PC-9 (cell line): ENCODE results near the gene PPIL1. TPM values are rescaled to one million over a fixed set of nuclear protein-coding genes. Genes with fewer than 3 reads are reported as not detected.

ENCODE experiments used
- BruUV-seq: library from RNA; stranded (reverse); fragments of 400-500 nt; replicated peaks from 2 replicates; lab custom pipeline; 2021; lab: Mats Ljungman, UMichigan
- CTCF ChIA-PET: fragments of 300-600 bp; sonication (Branson Sonifier 250); formaldehyde crosslinking; loops from one replicate; lab custom pipeline; 2022; ENCODE audit warnings: antibody characterized with exemption; lab: Charles Lee
- POLR2A ChIA-PET: fragments of 300-600 bp; sonication (Branson Sonifier 250); formaldehyde crosslinking; loops from one replicate; lab custom pipeline; 2022; ENCODE audit warnings: antibody characterized with exemption; ENCODE audit not compliant: unreplicated experiment; lab: Charles Lee
- DNase-seq, 2 experiments: peaks; one replicate each; pipeline versions ENCODE4 v3.0.0 to v3.0.0-alpha.2; 2015 to 2022; ENCODE audit warnings: mixed read lengths in 1 of 2
- H2AFZ ChIP-seq: fragments of 200-600 bp; sonication (generic); 2 replicates; pipeline ENCODE4 v1.8.1; 2017; ENCODE audit warnings: antibody characterized with exemption
- H3F3A ChIP-seq: fragments of 200-600 bp; sonication (generic); 2 replicates; pipeline ENCODE4 v1.8.1; 2017; ENCODE audit warnings: antibody characterized with exemption, mild to moderate bottlenecking, low read depth; ENCODE audit not compliant: insufficient read depth
- H3K27ac ChIP-seq: fragments of 200-600 bp; sonication (generic); 2 replicates; pipeline ENCODE4 v1.6.1; 2016; ENCODE audit warnings: mixed run types
- H3K27me3 ChIP-seq: fragments of 200-600 bp; sonication (generic); 2 replicates; pipeline ENCODE4 v1.6.1; 2016; ENCODE audit warnings: low read depth, mixed run types; ENCODE audit not compliant: insufficient read depth
- H3K36me3 ChIP-seq: fragments of 200-600 bp; sonication (generic); 2 replicates; pipeline ENCODE4 v1.6.1; 2016; ENCODE audit warnings: low read depth, mixed run types
- H3K4me1 ChIP-seq: fragments of 200-600 bp; sonication (generic); replicated peaks from 2 replicates; pipeline ENCODE4 v1.6.1; 2016; ENCODE audit warnings: mixed run types; ENCODE audit not compliant: insufficient read depth
- H3K4me2 ChIP-seq: fragments of 200-600 bp; sonication (generic); 2 replicates; pipeline ENCODE4 v1.6.1; 2017; ENCODE audit warnings: mixed run types
- H3K4me3 ChIP-seq: fragments of 200-600 bp; sonication (generic); 2 replicates; pipeline ENCODE4 v1.6.1; 2016; ENCODE audit warnings: mixed run types
- H3K79me2 ChIP-seq: fragments of 200-600 bp; sonication (generic); 2 replicates; pipeline ENCODE4 v1.6.1; 2017; ENCODE audit warnings: low read depth, mixed run types
- H3K9me2 ChIP-seq: fragments of 200-600 bp; sonication (generic); 2 replicates; pipeline ENCODE4 v1.8.1; 2017; ENCODE audit warnings: mild to moderate bottlenecking; ENCODE audit not compliant: insufficient read depth
- H3K9me3 ChIP-seq: fragments of 200-600 bp; sonication (generic); 2 replicates; pipeline ENCODE4 v1.8.1; 2016; ENCODE audit warnings: low read depth; ENCODE audit not compliant: insufficient read depth
- H4K20me1 ChIP-seq: fragments of 200-600 bp; sonication (generic); 2 replicates; pipeline ENCODE4 v1.8.1; 2017; ENCODE audit not compliant: insufficient read depth
- EZH2 ChIP-seq: fragments of 200-600 bp; sonication (generic); IDR thresholded peaks from 2 replicates; pipeline ENCODE4 v1.8.0; 2017; ENCODE audit warnings: antibody characterized with exemption, low read depth
- intact Hi-C: fragments of 100-400 bp; cut with micrococcal nuclease; formaldehyde crosslinking; loops from one replicate; pipeline ENCODE4 v1.10.0; 2022; ENCODE audit not compliant: unreplicated experiment
- total RNA-seq: library from RNA; stranded (reverse); gene quantifications from 2 replicates; pipeline ENCODE4 v1.2.3, GENCODE V29; 2021
- TF ChIP-seq, protein P1 (sequence below): fragments of 200-600 bp; sonication (generic); conservative IDR thresholded peaks from 2 replicates; pipeline ENCODE4 v1.6.1; 2017; ENCODE audit warnings: mixed run types, antibody characterized with exemption, mild to moderate bottlenecking, moderate library complexity

PPIL1 gene
- total RNA-seq, 1 experiment from 2014 or later, result 28.4 TPM

DNA sequence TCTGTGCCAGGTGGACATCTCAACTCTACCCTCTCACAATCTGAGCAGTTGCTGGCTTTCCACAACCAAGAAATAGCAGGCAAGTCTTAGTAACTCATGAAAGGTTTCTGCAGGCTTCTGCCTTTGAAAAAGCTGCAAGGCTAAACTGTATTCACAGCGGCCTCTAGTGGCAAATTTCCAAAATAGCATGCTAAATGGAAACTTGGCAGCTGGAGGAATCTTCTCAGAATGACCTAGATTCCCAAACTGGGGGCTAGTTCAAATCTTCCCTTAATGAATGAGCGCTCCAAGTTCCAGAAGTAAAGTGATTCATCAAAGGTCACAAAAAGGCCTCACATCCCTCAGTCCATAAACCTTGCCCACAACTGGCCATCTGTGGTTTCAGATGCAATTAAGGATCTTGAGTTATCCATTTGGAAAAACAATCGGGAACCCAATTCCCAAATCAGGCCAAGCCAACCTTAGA is 23.4 kb downstream of the PPIL1 start:
- H3K9me2 ChIP-seq, result no peaks in the 10 kb centered on the region
- no peak overlapping the region for H2AFZ ChIP-seq
- peaks cover 22% of the 10 kb centered on the region for H3K4me1 ChIP-seq
- POLR2A ChIA-PET, result interaction anchor here (0.6 kb wide), 1 partner anchor 254 kb away, joined by 25 read pairs; no protein-coding TSS in a partner anchor
- H3F3A ChIP-seq, result peaks cover 33% of the 10 kb centered on the region; the same call in 1 of the 2 replicates
- no peaks in the 10 kb centered on the region for H3K9me3 ChIP-seq
- CTCF ChIA-PET, result interaction anchor here (0.9 to 1.3 kb wide), 2 partner anchors 65 to 82 kb away, joined by 6 to 7 read pairs; no protein-coding TSS in a partner anchor
- no peak overlapping the region for H3K4me3 ChIP-seq
- intact Hi-C loops, result loop anchor here (1.0 kb wide), 3 partner anchors 63 to 167 kb away; no protein-coding TSS in a partner anchor
- no peaks in the 10 kb centered on the region for H3K79me2 ChIP-seq
- H4K20me1 ChIP-seq, result no peaks in the 10 kb centered on the region
- peaks cover 28% of the 10 kb centered on the region for H3K36me3 ChIP-seq
- H3K27me3 ChIP-seq, result no peaks in the 10 kb centered on the region
- no peak overlapping the region for H3K4me2 ChIP-seq
- no TSS peak for BruUV-seq
- no peak overlapping the region for H3K27ac ChIP-seq
- peak; percentile 34 to 47 for DNase-seq
- TF ChIP-seq, protein P1, sequence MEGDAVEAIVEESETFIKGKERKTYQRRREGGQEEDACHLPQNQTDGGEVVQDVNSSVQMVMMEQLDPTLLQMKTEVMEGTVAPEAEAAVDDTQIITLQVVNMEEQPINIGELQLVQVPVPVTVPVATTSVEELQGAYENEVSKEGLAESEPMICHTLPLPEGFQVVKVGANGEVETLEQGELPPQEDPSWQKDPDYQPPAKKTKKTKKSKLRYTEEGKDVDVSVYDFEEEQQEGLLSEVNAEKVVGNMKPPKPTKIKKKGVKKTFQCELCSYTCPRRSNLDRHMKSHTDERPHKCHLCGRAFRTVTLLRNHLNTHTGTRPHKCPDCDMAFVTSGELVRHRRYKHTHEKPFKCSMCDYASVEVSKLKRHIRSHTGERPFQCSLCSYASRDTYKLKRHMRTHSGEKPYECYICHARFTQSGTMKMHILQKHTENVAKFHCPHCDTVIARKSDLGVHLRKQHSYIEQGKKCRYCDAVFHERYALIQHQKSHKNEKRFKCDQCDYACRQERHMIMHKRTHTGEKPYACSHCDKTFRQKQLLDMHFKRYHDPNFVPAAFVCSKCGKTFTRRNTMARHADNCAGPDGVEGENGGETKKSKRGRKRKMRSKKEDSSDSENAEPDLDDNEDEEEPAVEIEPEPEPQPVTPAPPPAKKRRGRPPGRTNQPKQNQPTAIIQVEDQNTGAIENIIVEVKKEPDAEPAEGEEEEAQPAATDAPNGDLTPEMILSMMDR, result peak; percentile 93
- no peak for TF ChIP-seq EZH2

DNA sequence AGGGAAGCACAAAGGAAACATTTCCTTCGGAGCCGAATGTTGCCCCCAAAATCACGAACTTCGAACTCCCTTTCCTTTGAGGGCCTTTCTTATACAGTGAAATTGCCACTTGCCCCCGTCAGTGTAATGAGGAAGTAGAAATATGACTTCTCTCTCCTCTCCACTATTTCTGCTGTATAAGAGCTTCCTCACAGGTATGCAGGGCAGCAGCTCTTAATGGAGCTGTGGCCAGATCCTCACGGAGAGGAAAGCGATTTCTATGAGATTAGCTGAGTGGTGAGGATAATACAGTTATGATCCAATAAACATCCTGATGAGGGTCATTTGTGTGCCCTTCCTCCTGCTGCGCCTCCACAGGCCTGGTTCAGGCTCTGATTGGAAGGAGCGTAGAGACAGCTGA is 24.6 kb downstream of the PPIL1 start:
- DNase-seq, result no peak
- Histone ChIP-seq H3K36me3 (peaks cover 19% of the 10 kb centered on the region), H3K79me2 (no peaks in the 10 kb centered on the region), H3K4me3 (no peak overlapping the region), H2AFZ (no peak overlapping the region), H3K27me3 (no peaks in the 10 kb centered on the region), H4K20me1 (no peaks in the 10 kb centered on the region), H3K9me3 (no peaks in the 10 kb centered on the region), H3K9me2 (no peaks in the 10 kb centered on the region), H3K27ac (no peak overlapping the region), H3K4me2 (no peak overlapping the region), H3F3A (peaks cover 30% of the 10 kb centered on the region; the same call in 1 of the 2 replicates), H3K4me1 (peaks cover 22% of the 10 kb centered on the region)
- intact Hi-C loops, result no loop called here
- ChIA-PET CTCF (interaction anchor here (1.1 kb wide), 1 partner anchor 168 kb away, joined by 3 read pairs; no protein-coding TSS in a partner anchor), POLR2A (no interaction called here)
- no TSS peak for BruUV-seq
- TF ChIP-seq EZH2, result no peak
- TF ChIP-seq, protein P1, result no peak

DNA sequence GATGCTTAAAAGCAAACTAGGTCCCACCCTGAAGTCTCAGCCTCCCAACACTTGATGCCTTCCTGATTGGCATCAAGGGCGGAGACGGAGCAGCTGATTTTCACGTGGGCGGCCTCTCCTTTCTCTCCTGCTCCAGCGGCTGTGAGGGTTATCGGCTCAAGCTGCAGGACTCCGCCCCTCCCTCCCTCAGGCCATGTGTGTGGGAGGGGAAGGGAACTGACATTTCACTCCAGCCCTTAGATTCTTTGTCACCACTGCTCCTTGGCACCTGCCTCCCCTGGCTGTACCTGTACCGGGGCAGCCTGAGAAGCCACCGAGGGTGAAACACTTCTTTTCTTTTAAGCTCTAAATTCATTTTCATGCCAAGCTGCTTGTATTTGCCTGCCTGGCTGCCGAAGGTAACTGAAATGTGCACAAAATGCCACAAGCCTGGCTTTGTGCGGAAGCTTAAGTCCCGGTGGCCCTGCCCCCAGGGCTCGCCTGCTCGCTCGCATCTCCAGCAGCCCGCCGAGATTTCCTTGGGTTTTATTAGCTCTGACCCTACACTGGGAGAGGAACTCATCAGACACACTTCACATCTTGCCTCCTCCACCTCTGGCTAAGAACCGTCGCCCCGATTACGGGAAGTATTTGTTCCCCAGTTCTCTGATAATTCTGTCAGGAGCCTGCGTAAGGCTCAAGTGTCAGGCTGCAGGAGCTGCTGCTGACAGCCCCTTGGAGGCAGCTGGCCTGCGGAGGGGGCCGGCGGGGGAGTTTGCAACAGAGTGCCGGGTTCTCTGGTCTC is 25.8 kb downstream of the PPIL1 start:
- Histone ChIP-seq H3K4me2 (no peak overlapping the region), H3K4me1 (peaks cover 17% of the 10 kb centered on the region), H3K9me3 (no peaks in the 10 kb centered on the region), H4K20me1 (no peaks in the 10 kb centered on the region), H2AFZ (no peak overlapping the region), H3K27me3 (no peaks in the 10 kb centered on the region), H3K9me2 (no peaks in the 10 kb centered on the region), H3K27ac (no peak overlapping the region), H3K4me3 (no peak overlapping the region), H3K36me3 (peaks cover 9% of the 10 kb centered on the region; the same call in 1 of the 2 replicates), H3F3A (peaks cover 19% of the 10 kb centered on the region; the same call in 1 of the 2 replicates), H3K79me2 (no peaks in the 10 kb centered on the region)
- ChIA-PET POLR2A (interaction anchor here (0.6 kb wide), 2 partner anchors 37 to 193 kb away, joined by 3 read pairs; partner anchors contain the start of gene C6orf89), CTCF (interaction anchor here (0.6 kb wide), 1 partner anchor 82 kb away, joined by 4 read pairs; no protein-coding TSS in a partner anchor)
- TF ChIP-seq, protein P1, result no peak
- no peak for TF ChIP-seq EZH2
- peak in 1 of 2 experiments; percentile 64 for DNase-seq
- BruUV-seq, result no TSS peak
- intact Hi-C loops, result no loop called here
